Measurements from ENCODE around the gene OSBP2. TPM values are rescaled to one million over a fixed set of nuclear protein-coding genes. Genes with fewer than 3 reads are reported as not detected.

OSBP2 gene
- total and polyA plus RNA-seq, 10 of the 15 experiments (the other 5 are each of a cell fraction or from before 2014, with no cell fraction given), result 0.11 to 7.7 (median 3.6) TPM

DNA sequence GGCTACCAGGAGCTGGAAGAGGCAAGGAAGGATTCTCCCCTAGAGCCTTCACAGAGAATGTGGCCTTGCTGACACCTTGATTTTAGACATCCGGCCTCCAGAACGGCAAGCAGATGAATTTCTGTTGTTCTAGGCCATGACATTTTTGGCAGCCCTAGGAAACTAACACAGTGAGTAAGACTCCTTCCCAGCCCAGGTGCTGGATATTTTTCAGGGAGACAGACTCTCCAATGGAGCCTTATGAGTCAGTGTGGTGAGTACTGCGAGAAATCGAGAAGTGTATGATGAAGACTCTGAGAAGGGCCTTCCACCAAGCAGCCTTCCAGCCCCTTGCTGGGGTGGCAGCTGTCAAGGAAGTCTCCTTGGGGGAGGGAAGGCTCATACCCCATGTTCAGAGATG lies 114.4 kb downstream of the OSBP2 start:
- intact Hi-C loops (cut with micrococcal nuclease; ENCODE audit: unreplicated experiment), result no loop called here
- FAIRE-seq (no peak), ATAC-seq (no peak), DNase-seq (ENCODE audit: low read depth, low spot score) (no peak)
- 0 out of 4 replicates have a peak, but pooled peaks cover 0 to under 1% of the 10 kb centered on the region in 2 experiments for H3K27me3 ChIP-seq (replicated peaks in 1 of 2; ENCODE audit: control insufficient read depth in 2 of 2, insufficient read depth in 2 of 2, low read length in 1 of 2)
- no peak overlapping the region for H2AFZ ChIP-seq (ENCODE audit: control insufficient read depth, low read depth, low read length)
- ChIA-PET CTCF (no interaction called here), SMC1A (ENCODE audit: uncharacterized antibody, unreplicated experiment) (no interaction called here), POLR2A (no interaction called here), RAD21 (ENCODE audit: unreplicated experiment) (no interaction called here)
- no peaks in the 10 kb centered on the region for H3K9me3 ChIP-seq (replicated peaks; ENCODE audit: control insufficient read depth, insufficient read depth, low read length)
- no peaks in the 10 kb centered on the region; the same call in 1 of the 2 replicates for H4K20me1 ChIP-seq (ENCODE audit: control insufficient read depth, insufficient read depth)
- in situ Hi-C loops (cut with MboI), result no loop called here
- no peaks in the 10 kb centered on the region for H3K36me3 ChIP-seq (ENCODE audit: control insufficient read depth in 2 of 2, insufficient read depth in 2 of 2, low read length in 1 of 2)
- H3K27ac ChIP-seq (ENCODE audit: control insufficient read depth, insufficient read depth), result no peak overlapping the region
- no TSS peak for BruUV-seq (replicated peaks)
- no peak overlapping the region for H3K4me2 ChIP-seq (ENCODE audit: control insufficient read depth, insufficient read depth)
- WGBS (ENCODE audit: insufficient coverage, insufficient replicate concordance, low lambda C conversion rate, missing lambda C conversion rate), result 52% methylated on average over 4 of the region's 4 CpGs
- no peaks in the 10 kb centered on the region for H3K4me1 ChIP-seq (ENCODE audit: control insufficient read depth, insufficient read depth, low read length)
- no peak overlapping the region for H3K9ac ChIP-seq (ENCODE audit: control insufficient read depth, insufficient read depth, low read length)
- H3K79me2 ChIP-seq (ENCODE audit: control insufficient read depth, insufficient read depth, low read length), result no peaks in the 10 kb centered on the region
- H3K4me3 ChIP-seq, result no peak overlapping the region
- TF ChIP-seq TAF1 (IDR thresholded peaks at IDR 0.05; ENCODE audit: borderline replicate concordance, low read depth, low read length), result no peak
- TF ChIP-seq TBL1XR1 (IDR thresholded peaks at IDR 0.05; ENCODE audit: low read depth, low read length), result no peak
- TF ChIP-seq POU2F2 (IDR thresholded peaks at IDR 0.05; ENCODE audit: borderline replicate concordance, low read depth, low read length), result no peak
- TF ChIP-seq, protein P1, sequence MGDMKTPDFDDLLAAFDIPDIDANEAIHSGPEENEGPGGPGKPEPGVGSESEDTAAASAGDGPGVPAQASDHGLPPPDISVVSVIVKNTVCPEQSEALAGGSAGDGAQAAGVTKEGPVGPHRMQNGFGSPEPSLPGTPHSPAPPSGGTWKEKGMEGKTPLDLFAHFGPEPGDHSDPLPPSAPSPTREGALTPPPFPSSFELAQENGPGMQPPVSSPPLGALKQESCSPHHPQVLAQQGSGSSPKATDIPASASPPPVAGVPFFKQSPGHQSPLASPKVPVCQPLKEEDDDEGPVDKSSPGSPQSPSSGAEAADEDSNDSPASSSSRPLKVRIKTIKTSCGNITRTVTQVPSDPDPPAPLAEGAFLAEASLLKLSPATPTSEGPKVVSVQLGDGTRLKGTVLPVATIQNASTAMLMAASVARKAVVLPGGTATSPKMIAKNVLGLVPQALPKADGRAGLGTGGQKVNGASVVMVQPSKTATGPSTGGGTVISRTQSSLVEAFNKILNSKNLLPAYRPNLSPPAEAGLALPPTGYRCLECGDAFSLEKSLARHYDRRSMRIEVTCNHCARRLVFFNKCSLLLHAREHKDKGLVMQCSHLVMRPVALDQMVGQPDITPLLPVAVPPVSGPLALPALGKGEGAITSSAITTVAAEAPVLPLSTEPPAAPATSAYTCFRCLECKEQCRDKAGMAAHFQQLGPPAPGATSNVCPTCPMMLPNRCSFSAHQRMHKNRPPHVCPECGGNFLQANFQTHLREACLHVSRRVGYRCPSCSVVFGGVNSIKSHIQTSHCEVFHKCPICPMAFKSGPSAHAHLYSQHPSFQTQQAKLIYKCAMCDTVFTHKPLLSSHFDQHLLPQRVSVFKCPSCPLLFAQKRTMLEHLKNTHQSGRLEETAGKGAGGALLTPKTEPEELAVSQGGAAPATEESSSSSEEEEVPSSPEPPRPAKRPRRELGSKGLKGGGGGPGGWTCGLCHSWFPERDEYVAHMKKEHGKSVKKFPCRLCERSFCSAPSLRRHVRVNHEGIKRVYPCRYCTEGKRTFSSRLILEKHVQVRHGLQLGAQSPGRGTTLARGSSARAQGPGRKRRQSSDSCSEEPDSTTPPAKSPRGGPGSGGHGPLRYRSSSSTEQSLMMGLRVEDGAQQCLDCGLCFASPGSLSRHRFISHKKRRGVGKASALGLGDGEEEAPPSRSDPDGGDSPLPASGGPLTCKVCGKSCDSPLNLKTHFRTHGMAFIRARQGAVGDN (IDR thresholded peaks at IDR 0.05), result no peak
- no peak for TF ChIP-seq ZNF622 (IDR thresholded peaks at IDR 0.05)
- TF ChIP-seq CREB1 (IDR thresholded peaks at IDR 0.05; ENCODE audit: low read depth), result no peak
- TF ChIP-seq, protein P2, sequence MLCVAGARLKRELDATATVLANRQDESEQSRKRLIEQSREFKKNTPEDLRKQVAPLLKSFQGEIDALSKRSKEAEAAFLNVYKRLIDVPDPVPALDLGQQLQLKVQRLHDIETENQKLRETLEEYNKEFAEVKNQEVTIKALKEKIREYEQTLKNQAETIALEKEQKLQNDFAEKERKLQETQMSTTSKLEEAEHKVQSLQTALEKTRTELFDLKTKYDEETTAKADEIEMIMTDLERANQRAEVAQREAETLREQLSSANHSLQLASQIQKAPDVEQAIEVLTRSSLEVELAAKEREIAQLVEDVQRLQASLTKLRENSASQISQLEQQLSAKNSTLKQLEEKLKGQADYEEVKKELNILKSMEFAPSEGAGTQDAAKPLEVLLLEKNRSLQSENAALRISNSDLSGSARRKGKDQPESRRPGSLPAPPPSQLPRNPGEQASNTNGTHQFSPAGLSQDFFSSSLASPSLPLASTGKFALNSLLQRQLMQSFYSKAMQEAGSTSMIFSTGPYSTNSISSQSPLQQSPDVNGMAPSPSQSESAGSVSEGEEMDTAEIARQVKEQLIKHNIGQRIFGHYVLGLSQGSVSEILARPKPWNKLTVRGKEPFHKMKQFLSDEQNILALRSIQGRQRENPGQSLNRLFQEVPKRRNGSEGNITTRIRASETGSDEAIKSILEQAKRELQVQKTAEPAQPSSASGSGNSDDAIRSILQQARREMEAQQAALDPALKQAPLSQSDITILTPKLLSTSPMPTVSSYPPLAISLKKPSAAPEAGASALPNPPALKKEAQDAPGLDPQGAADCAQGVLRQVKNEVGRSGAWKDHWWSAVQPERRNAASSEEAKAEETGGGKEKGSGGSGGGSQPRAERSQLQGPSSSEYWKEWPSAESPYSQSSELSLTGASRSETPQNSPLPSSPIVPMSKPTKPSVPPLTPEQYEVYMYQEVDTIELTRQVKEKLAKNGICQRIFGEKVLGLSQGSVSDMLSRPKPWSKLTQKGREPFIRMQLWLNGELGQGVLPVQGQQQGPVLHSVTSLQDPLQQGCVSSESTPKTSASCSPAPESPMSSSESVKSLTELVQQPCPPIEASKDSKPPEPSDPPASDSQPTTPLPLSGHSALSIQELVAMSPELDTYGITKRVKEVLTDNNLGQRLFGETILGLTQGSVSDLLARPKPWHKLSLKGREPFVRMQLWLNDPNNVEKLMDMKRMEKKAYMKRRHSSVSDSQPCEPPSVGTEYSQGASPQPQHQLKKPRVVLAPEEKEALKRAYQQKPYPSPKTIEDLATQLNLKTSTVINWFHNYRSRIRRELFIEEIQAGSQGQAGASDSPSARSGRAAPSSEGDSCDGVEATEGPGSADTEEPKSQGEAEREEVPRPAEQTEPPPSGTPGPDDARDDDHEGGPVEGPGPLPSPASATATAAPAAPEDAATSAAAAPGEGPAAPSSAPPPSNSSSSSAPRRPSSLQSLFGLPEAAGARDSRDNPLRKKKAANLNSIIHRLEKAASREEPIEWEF (IDR thresholded peaks at IDR 0.05; ENCODE audit: insufficient replicate concordance, low read depth, low read length), result no peak
- TF ChIP-seq RB1 (IDR thresholded peaks at IDR 0.05; ENCODE audit: borderline replicate concordance), result no peak
- TF ChIP-seq SMC3 (IDR thresholded peaks at IDR 0.05; ENCODE audit: borderline replicate concordance, low read length), result no peak
- no peak for TF ChIP-seq BACH1 (IDR thresholded peaks at IDR 0.05; ENCODE audit: borderline replicate concordance)
- no peak for TF ChIP-seq EZH2 (IDR thresholded peaks at IDR 0.05; ENCODE audit: borderline replicate concordance, control insufficient read depth, low read depth, low read length)
- TF ChIP-seq PAX5 (IDR thresholded peaks at IDR 0.05; ENCODE audit: borderline replicate concordance, low read depth, low read length), result no peak
- TF ChIP-seq SUPT20H (IDR thresholded peaks at IDR 0.05; ENCODE audit: borderline replicate concordance, control insufficient read depth, low read depth, low read length), result no peak
